DLD1 (cell line): ENCODE measurements around the gene PRR33.

Source experiments
- in situ Hi-C: cut with HindIII; loops from 2 replicates; pipeline ENCODE4 v1.10.0; 2017; ENCODE audit warnings: low sequenced_read_pairs

The PRR33 gene

GRCh38 chr11:1928470-1928890 is 36.8 kb upstream of the PRR33 start:
- in situ Hi-C loops, result no loop called here

GRCh38 chr11:1927848-1928469 is 36.3 kb upstream of the PRR33 start:
- in situ Hi-C loops, result no loop called here

- in situ Hi-C loops, result no loop called here
Observed at GRCh38 chr11:1927026-1927847, 35.5 kb upstream of the PRR33 start.

- in situ Hi-C loops, result no loop called here
Observed at GRCh38 chr11:1926156-1927025, 34.7 kb upstream of the PRR33 start.

GRCh38 chr11:1925373-1926155 is 33.9 kb upstream of the PRR33 start:
- in situ Hi-C loops, result no loop called here

- in situ Hi-C loops, result no loop called here
Observed at GRCh38 chr11:1924646-1925372, 33.1 kb upstream of the PRR33 start.

GRCh38 chr11:1924181-1924580 is 32.5 kb upstream of the PRR33 start:
- in situ Hi-C loops, result no loop called here

GRCh38 chr11:1923201-1923956 is 31.7 kb upstream of the PRR33 start:
- in situ Hi-C loops, result no loop called here

- in situ Hi-C loops, result no loop called here
Observed at GRCh38 chr11:1922481-1923081, 30.9 kb upstream of the PRR33 start.

GRCh38 chr11:1921574-1922141 is 30.0 kb upstream of the PRR33 start:
- in situ Hi-C loops, result no loop called here

GRCh38 chr11:1920909-1921573 is 29.3 kb upstream of the PRR33 start:
- in situ Hi-C loops, result no loop called here

GRCh38 chr11:1920128-1920908 is 28.6 kb upstream of the PRR33 start:
- in situ Hi-C loops, result no loop called here

- in situ Hi-C loops, result no loop called here
Observed at GRCh38 chr11:1919391-1920127, 27.9 kb upstream of the PRR33 start, which contains the start of gene TNNT3. Gene TNNT3 (plus strand): TSS chr11:1919703. CDS start chr11:1922875, 3,172 bp downstream.

GRCh38 chr11:1918436-1919315 is 27.0 kb upstream of the PRR33 start:
- in situ Hi-C loops, result no loop called here
